PC-3 (cell line): ENCODE data around the gene RPS5.

Experiments used
- CTCF ChIP-seq: fragments of 300-600 bp; sonication (generic); conservative IDR thresholded peaks from 2 replicates; pipeline ENCODE4 v1.5.1; 2017; ENCODE audit warnings: antibody characterized with exemption, low read depth, mild to moderate bottlenecking, low read length
- EZH2 ChIP-seq: fragments of 300-600 bp; sonication (generic); IDR thresholded peaks from one replicate; pipeline ENCODE4 v1.6.1; 2017; ENCODE audit warnings: antibody characterized with exemption, mild to moderate bottlenecking, low read length; ENCODE audit not compliant: unreplicated experiment
- EZH2phosphoT487 ChIP-seq: fragments of 300-600 bp; sonication (generic); IDR thresholded peaks from 2 replicates; pipeline ENCODE4 v1.6.1; 2018; ENCODE audit warnings: mild to moderate bottlenecking, antibody characterized with exemption, low read length, borderline replicate concordance

- TF ChIP-seq EZH2phosphoT487 (no peak), CTCF (no peak), EZH2 (no peak)
Observed at GRCh38 chr19:58346961-58347929, 39.8 kb upstream of the RPS5 start.
